Activated T-helper 1 cell treated with Interleukin-2 at 50 U/mL for 16 hours (primary cell): Measurements from ENCODE around the gene OBSCN.
"Not testable (repeated sequence)": the region's sequence is repeated elsewhere in the genome, so short reads cannot be mapped to it uniquely, and the experiment has no call there.

Source experiments
- DNase-seq: peaks from one replicate; pipeline ENCODE4 v3.0.0-alpha.2; 2020; ENCODE audit warnings: low read depth

Gene OBSCN

DNA sequence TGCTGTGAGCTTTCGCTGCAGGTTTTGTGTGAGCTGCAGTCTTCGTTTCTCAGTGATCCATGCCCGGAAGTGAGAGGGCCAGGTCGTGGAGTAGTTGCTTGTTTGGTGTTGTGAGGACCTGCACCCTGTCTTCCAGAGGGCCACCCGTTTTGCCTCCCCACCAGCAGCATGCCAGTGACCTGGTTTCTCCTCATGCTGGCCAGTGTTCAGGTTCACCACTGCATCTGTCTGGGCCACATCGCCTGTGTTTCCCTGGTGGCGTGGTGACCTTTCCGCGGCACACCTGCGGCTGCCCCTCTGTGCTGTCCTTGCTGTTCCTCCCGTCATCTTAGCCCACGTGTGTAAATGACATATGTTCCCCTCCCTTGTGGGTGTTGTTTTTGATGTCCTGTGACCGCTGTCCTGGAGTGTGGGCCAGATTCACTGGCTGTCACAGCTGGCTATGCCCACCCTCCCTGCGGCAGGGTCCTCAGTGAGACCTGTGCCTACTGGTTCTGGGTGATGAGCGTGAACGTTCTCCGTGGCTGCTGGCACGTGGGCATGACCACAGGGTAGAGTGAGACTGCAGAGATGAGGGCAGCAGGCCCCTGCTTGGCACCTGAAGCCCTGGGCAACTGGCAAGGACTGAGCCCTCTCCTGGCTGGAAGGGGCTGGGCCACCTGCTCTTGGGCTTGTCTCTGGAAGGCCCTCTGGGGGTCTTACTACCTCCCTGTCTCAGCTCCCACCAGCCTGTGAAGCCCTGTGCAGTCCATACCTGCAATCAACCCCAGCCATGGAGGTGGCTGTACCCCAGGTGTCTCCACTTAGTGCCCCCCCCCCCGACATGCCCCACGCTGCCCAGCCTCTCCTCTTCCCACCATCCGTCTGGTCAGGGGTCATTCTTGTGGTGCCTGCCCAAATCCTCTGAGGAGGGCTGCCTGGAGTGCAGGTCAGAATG is 35.0 kb upstream of the OBSCN start:
- DNase-seq = no peak

DNA sequence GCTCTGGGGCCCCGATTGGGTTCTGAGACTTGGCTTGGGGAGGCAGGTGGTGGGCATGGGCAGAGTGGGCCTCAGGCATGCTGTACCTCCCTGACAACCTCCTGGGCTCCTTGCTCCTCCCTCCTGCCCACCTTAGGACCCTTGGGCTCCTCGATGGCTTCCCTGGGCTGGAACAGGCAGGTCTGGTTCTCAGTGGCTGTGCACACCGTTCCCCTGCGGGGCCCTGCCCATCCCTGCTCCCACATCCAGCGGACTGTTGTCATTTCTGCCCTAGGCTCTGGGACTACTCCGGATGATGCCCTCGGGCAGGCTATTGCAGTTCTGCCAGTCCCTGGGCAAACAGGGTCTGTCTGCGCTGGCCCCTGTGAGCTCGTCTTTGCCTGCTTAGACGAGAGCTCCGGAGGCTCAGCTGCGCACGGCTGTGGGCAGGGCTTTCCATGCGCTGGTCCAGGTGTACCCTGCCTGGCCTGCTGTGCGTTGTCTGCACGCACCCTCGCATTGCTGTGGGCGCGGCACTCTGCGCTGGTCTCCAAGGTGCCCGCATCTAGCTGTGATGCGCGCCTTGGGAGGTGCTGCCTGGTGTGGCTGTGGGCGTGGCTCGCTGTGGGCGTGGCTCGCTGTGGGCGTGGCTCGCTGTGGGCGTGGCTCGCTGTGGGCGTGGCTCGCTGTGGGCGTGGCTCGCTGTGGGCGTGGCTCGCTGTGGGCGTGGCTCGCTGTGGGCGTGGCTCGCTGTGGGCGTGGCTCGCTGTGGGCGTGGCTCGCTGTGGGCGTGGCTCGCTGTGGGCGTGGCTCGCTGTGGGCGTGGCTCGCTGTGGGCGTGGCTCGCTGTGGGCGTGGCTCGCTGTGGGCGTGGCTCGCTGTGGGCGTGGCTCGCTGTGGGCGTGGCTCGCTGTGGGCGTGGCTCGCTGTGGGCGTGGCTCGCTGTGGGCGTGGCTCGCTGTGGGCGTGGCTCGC is 34.0 kb upstream of the OBSCN start:
- DNase-seq = peak; percentile 24

DNA sequence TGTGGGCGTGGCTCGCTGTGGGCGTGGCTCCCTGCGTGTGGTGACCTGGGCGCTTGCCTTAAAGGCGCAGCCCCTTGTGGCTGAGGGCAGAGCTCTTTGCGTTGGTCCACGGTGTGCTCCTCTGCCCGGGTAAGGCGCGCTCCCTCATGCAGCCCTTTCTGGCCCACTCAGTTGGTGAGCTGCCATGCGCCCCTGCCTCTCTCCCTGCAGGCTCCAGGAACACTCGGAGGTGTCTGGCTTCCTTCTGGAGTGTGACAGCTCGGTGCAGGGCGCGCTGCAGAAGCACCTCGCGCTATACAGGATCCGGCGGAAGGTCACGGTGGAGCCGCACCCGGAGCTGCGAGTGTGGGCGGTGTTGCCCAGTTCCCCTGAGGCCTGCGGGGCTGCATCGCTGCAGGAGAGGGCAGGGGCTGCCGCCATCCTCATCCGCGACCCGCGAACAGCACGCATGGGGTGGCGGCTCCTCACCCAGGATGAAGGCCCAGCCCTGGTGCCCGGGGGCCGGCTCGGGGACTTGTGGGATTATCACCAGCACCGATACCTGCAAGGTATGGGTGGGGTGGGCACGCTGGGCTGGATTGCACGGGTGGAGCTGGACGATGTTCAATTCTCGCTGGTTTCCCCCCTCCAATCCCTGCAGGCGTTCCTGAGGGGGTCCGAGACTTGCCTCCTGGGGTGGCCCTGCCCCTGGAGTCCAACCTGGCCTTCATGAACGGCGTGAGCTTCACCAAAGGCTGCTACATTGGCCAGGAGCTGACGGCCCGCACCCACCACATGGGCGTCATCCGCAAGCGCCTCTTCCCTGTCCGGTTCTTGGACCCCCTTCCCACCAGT is 33.1 kb upstream of the OBSCN start:
- DNase-seq = no peak

DNA sequence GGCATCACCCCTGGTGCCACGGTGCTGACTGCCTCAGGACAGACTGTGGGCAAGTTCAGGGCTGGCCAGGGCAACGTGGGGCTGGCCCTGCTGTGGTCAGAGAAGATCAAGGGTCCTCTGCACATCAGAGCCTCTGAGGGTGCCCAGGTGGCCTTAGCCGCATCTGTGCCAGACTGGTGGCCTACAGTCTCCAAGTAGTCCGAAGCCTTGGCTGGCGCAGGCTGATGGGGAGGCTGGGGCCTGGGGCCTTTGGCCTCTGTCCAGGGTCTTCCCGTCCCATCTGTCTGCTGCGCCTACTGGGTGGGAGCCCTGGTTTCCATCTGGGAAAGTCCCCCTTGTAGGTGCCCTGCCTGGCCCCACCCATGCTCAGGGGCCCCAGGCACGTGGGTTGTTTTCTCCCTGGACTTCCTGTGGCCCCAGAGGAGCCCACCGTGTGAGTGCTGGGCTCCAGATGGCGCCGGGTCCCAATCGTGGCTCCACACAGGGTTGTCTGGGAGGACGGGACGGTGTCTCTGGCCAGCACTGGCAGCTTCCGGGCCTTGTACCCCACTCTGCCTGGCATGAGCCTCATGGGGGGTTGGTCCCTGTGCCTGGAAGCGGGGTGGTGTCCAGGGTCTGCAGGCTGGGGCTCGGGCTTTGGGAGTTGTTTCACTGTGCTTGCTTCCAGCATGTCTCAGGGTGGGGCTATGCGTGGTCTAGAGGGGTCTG is 32.4 kb upstream of the OBSCN start:
- DNase-seq = no peak

DNA sequence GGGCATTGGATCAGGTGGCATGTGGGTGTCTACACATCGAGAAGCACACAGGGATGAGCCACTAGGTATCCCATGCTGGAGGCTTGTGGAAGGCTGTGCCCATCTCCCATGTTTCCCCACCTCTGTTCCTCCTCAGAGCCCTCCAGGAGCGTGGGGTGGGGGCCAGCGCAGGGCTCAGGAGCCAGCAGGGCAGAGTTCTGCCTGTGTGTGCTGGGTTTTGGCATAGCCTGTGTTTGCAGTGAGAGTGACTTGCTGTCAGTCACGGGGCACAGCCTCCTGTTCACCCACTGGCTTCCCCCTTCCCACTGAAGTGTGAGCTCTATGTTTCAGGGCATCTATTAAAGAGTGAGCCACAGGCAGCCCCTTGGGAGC is 31.8 kb upstream of the OBSCN start:
- no peak for DNase-seq

DNA sequence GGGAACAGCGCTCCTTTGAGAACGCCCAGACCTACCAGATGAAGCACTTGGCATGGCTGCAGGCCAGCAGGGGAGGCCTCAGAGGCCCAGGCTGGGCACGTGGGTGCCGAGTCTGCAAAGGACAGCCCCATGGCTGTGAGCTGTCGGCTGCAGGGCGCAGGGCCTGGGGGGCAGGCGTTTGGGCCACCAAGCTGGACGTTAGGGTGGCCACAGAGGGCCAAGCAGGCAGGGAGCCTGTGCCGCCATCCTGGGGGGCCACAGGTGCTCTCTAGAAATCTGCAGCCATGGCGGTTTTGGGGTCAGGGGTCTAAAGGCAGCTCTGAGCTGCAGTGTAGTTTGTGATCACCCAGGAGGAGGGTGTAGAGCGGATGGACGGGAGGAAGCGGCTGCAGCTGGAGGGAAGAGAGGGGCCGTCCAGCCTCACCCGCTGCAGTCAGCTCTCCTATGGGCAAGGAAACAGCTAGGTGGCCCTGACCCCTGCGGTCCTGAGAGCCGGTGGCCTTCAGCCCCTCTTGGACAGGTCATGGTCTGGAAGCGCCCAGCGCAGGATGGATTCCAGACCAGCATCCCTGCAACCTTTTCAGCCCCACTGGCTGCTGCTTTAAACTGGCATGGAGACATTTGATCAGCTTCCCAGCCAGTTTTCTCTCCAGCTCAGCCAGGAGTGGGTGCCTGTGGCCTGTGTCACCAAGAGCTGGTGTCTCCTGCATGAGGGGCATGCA is 31.2 kb upstream of the OBSCN start:
- DNase-seq = no peak

DNA sequence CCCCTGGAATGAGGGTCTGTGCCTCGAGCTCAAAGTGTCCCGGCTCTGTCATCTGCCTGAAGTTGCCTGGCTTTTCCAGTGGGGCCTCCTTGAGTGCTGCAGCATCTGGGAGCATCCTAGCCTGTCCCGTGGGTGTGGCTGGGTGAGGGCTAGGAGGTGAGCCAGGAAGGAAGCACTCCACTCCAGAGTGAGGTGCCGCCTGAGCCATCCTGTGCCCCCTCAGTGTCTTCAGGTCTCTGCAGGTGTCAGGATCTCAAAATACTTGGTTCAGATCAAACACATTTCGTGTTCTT is 30.7 kb upstream of the OBSCN start:
- no peak for DNase-seq

DNA sequence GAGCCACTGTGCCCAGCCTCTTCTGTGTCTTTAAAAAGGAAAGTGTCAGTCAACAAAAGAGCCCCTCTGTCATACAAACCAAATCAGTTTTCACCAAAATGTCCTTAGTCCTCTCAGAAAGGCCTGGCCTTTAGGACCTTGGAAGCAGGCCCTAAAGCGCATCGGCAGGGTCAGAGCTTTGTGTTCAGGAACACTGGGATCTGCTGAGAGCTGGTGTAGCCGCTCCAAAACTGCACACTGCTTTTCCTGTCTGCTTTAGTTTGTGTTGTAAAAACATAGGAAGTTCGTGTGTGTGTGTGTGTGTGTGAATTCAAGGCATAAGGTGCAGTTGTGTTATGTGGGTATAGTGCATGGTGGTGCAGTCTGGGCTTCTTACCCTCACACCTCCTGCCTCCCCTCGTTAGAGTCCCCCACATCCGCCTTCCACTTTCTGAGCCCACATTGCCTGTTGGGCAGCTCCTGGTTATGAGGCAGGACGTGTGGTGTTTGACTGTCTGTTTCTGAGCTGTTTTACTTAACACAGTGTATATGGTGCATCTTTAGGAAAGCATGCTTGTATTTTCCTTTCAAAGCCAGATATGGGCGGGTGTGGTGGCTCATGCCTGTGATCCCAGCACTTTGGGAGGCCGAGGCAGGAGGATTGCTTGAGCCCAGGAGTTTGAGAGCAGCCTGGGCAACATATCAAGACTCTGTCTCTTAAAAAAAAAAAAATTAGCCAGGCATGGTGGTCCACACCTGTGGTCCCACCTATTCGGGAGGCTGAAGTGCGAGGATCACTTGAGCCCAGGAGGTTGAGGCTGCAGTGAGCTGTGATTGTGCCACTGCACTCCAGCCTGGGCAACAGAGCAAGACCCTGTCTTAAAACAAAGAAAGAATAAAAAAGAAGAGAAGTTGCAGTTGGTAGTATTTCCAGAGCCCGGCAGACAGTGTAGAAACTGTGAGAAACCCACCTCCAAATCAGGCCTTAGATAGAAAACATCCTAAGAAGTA is 29.8 kb upstream of the OBSCN start:
- DNase-seq = no peak

DNA sequence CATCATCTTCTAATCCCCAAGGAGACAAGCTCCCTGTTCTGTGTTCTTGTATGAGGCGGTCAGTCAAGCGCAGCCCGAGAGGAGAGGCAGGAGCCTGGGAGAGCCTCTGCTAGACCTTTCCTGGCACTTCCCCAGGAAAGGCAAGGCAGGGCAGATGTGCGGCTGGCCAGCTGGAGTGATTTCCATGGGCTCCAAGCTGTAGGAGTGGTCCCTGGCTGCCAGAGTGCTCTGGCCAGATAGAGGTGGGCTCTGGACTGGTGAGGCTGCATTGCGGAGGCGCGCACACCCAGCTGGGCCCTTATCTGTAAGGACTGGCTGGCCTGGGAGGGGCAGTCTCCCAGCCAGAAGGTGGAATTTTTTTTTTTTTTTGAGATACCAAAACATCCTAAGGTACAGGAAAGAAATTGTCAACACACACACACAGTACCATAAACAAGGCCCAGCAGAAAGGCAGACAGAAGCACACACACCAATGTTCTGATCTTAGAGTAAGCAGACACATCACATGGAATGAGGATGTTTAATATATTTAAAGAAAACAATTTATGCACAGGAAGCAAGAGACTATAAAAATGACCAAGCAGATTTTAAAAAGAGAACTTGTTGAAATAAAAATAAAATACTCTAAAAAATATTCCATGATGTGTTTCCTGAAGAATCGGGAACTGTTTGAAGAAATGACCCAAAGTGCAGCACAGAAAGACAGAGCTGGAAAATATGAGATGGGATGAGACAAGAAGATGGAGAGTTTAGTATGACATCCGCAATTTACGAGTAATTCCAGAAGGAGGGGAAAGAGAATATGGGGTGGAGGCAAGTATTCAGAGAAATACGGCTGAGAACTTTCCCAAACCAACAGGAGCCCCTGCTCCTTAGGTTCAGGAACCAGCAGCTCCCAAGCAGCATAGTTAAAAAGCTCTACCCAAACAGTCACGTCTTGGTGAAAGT is 28.8 kb upstream of the OBSCN start:
- DNase-seq = no peak

DNA sequence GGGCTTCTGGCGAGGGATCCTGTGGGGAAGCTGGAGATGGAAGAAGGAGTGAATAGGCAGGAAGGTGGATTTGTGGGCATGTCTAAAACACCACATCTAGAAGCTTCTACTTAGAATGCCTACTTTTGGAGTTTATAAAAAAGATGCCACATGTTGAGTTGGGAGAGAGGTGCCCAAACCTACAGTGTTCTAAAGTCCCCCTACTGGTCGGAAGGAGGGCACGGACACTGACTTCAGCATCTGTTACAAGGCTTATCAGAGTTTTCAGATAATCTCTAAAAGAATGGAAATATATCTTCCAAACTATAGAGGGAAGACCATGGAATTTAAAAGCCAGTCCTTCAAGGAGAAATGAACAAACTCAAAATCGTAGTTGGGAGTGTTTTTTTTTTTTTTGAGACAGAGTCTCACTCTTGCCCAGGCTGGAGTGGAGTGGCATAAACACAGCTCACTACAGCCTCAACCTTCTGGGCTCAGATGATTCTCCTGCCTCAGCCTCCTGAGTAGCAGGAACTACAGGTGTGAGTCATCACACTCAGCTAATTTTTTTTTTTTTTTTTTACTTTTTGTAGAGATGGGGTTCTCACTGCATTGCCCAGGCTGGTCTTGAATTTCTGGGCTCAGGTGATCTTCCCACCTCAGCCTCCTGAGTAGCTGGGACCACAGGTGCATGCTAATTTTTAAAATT is 27.4 kb upstream of the OBSCN start:
- DNase-seq = no peak

DNA sequence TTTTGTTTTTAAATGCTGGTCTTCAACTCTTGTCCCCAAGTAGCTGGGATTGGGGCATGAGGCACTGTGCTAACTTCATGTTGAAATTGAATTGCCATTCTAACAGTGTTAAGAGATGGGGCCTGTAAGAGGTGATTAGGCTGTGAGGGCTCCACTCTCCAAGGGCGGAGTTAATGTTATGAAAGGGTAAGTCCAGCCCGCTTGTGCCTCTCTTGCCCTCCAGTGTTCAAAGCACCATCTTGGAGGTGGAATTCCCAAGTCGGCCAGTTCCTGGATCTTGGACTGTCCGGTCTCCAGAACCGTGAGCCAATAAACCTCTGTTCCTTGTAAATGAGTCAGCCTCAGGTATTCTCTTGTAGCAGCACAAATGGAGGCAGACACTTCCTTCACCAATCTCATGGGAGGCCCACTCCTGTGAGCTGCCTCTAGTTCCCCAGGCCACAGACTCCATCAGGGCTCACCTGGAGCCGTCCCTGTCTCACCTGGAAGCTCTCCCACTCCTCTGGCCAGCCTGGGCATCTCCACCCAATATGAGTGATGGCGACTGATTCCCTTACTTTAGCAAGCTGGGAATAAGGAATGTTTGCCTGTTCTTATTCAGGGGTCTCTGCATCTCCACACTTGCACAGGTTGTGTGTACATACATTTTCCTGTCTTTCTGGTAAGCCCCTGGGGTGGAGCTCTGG is 26.7 kb upstream of the OBSCN start:
- DNase-seq = no peak

DNA sequence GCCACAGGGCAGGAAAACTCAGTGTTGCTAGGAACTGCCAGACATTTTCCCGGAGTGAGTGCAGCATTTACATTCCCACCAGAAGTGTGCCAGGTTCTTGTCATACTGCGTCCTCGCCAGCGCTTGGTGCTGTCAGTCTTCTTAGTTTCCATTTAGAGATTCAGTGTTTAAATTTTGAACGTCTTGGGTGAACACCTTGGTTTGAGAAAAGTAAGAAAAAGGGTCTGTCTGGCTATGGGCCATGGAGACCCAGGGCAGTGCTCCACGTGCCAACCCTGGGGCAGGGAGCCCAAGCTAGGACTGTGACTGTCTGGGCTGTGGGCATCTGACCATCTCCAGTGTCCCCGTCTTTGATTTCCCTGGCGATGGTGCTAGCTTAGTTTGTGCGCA is 26.2 kb upstream of the OBSCN start:
- DNase-seq = no peak

DNA sequence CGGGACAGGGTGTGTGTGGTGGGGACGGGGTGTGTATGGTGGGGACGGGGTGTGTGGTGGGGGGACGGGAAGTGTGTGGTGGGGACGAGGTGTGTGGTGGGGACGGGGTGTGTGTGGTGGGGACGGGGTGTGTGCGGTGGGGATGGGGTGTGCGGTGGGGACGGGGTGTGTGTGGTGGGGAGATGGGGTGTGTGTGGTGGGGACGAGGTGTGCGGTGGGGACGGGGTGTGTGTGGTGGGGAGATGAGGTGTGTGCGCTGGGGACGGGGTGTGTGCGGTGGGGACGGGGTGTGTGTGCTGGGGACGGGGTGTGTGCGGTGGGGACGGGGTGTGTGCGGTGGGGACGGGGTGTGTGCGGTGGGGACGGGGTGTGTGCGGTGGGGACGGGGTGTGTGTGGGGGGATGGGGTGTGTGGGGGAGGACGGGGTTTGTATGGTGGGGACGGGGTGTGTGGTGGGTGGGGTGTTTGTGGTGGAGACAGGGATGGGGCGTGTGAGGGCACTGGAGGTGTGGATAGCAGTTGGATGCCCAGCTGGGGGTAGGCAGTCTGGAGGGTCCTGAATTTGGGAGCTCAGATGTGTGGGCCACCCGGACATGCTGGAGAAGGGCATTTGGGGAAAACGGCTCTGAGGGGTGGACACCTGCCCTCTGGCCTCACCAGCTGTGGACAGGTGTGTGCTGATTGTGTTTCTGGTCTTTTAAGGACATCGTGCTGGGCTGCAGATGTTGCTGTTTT is 25.4 kb upstream of the OBSCN start:
- DNase-seq = no peak

DNA sequence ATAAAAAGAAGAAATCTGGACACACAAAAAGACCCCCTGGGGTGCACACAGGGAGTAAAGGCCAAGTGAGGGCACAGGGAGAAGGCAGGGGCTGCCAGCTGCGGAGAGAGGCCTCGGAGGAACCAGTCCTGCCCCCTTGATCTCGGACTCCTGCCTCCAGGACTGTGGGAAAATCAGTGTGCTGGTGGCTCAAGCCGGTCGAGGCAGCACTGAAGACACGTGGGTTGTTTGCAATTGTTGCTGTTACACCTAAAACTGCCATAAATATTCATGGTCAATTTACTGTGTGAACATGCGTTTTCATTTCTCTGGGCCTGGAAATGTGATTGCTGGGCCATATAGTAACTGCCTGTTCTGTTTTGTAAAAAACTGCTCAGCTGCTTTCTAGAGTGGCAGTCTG is 23.7 kb upstream of the OBSCN start:
- DNase-seq = no peak

DNA sequence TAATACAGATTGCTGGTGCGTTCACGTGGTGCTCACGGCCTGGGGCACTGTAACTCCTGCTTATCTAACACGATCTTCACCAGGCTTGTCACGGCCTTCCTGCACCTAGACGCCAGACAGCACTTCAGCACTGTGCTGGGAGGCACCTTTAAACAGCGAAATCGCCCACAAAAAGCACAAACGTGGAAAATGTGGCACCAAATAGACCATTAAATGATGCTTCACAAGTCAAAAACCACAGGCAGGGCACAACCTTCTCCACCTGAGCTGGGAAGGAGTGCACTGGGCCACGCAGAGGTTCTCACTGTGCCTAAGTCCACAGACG is 22.2 kb upstream of the OBSCN start:
- peak; percentile 50 for DNase-seq

DNA sequence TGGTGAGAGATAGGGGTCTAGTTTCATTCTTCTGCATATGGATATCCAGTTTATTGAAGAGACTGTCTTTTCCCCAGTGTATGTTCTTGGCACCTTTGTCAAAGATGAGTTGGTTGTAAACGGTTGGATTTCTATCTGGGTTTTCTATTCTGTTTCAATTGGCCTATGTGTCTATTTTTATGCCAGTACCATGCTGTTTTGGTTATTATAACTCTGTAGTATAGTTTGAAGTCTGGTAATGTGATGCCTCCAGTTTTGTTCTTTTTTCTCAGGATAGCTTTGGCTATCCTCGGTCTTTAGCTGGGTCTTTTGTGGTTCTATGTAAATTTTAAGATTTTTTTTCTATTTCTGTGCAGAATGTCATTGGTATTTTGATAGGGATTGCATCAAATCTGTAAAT is 19.6 kb upstream of the OBSCN start:
- DNase-seq = not testable (repeated sequence)

DNA sequence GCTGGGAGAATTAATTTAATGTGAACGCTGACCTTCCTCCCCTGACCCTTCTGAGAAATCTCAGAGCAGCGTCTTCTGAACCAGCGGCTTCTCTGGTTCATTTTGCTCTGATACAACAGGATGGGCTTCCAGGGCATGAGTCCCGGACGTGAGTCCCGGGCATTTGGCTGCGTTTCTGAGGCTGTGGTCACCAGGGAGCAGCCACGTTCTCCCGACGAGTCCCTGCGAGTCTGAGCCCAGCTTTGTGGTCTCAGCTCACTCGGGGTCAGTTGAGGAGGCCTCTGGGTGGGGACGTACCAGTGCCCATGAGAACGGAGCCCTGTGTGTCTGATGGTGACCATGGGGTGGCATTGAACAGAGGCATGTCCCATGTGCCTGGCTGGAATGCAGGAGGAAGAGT is 17.7 kb upstream of the OBSCN start:
- DNase-seq = no peak
